DMS153 treated with DMSO at 0.1 percent for 48 hours (cell line): ENCODE data around the gene CDC42BPA.
A peak's percentile ranks its signal among the peaks of the same experiment; 100 is the strongest.

Source experiments
- DNase-seq: peaks from one replicate; lab custom pipeline; 2025; ENCODE audit not compliant: unreplicated experiment; lab: John Stamatoyannopoulos, UW

CDC42BPA gene

GRCh38 chr1:226951286-226952117 lies 366.8 kb downstream of the CDC42BPA start:
- DNase-seq, result no peak

- no peak for DNase-seq
Measured at GRCh38 chr1:226950871-226951270, 367.4 kb downstream of the CDC42BPA start.

- DNase-seq, result no peak
Measured at GRCh38 chr1:226950316-226950715, 368.0 kb downstream of the CDC42BPA start.

GRCh38 chr1:226949401-226949800 lies 368.9 kb downstream of the CDC42BPA start:
- no peak for DNase-seq

GRCh38 chr1:226948996-226949395 lies 369.3 kb downstream of the CDC42BPA start:
- DNase-seq, result no peak

- no peak for DNase-seq
Measured at GRCh38 chr1:226948480-226948879, 369.8 kb downstream of the CDC42BPA start.

- no peak for DNase-seq
Measured at GRCh38 chr1:226948051-226948450, 370.2 kb downstream of the CDC42BPA start.

- no peak for DNase-seq
Measured at GRCh38 chr1:226946841-226947240, 371.5 kb downstream of the CDC42BPA start.

- DNase-seq, result no peak
Measured at GRCh38 chr1:226946285-226946684, 372.0 kb downstream of the CDC42BPA start.

- DNase-seq, result no peak
Measured at GRCh38 chr1:226945858-226946245, 372.4 kb downstream of the CDC42BPA start.

- peak; percentile 44 for DNase-seq
Measured at GRCh38 chr1:226945106-226945857, 373.0 kb downstream of the CDC42BPA start.

- no peak for DNase-seq
Measured at GRCh38 chr1:226943927-226944326, 374.4 kb downstream of the CDC42BPA start.

- no peak for DNase-seq
Measured at GRCh38 chr1:226943156-226943555, 375.1 kb downstream of the CDC42BPA start.

GRCh38 chr1:226942392-226942791 lies 375.9 kb downstream of the CDC42BPA start:
- DNase-seq, result no peak

- no peak for DNase-seq
Measured at GRCh38 chr1:226940806-226941067, 377.6 kb downstream of the CDC42BPA start.

GRCh38 chr1:226940029-226940805 lies 378.1 kb downstream of the CDC42BPA start, which contains the start of gene COQ8A:
Gene COQ8A (plus strand): TSS chr1:226940294. CDS start chr1:226961386, 21,092 bp downstream.
- peak; percentile 100 for DNase-seq
